ENCODE data around the gene JAKMIP1. TPM values are rescaled to one million over a fixed set of nuclear protein-coding genes. Genes with fewer than 3 reads are reported as not detected.

JAKMIP1 gene
- total RNA-seq, 1 donor from 2014 or later: 0.13 TPM

DNA sequence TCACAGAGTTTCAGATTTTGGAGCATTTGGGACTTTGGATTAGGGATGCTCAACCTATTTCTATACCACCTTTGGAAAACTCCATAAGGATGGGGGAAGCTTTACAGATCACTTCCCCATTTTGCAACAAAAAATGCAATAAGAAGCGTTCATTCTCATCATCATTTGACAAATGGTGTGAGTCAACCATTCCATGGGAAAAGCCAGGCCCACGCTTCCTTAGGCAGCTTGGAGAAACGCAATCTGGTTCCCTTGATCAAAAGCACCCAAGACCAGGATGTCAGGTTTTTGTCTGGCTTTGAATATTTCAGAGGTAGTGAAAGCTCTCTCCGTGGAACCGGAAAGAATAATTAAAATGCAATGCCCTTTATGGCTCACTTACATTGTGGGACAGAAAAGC is 102.8 kb downstream of the JAKMIP1 start:
- no peak overlapping the region for H3K27ac Mint-ChIP-seq
- peaks cover 4% of the 10 kb centered on the region for H3K9me3 Mint-ChIP-seq
- H3K36me3 Mint-ChIP-seq (ENCODE audit: low read depth): no peaks in the 10 kb centered on the region
- ChIA-PET POLR2A (no interaction called here), CTCF (no interaction called here)
- no peak for TF ChIP-seq CTCF (IDR thresholded peaks at IDR 0.05)
- ATAC-seq (ENCODE audit: low read depth): no peak
- H3K4me1 Mint-ChIP-seq: no peaks in the 10 kb centered on the region
- H3K4me3 Mint-ChIP-seq: no peak overlapping the region
- DNase-seq: no peak
- H3K27me3 Mint-ChIP-seq: no peaks in the 10 kb centered on the region
- intact Hi-C loops (cut with micrococcal nuclease): no loop called here

DNA sequence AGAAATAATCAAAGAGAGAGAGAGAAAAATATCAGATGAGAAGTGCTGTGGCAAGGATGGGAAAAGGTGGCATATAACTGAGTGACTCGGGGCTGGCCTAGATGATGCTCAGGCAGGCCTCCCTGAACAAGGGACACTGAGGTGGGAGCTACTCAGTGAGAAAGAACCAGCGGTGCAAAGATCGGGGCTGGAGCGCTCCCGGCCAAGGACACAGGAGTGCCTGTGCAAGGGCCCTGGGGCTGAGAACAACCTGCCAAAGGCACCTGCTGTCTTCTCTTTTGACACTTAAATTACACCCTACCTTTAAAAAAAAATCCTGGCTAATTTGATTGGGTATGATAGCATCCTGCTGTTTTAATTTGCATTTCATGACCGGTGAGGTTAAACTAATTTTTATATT is 104.5 kb downstream of the JAKMIP1 start:
- no peak for DNase-seq
- peaks cover 4% of the 10 kb centered on the region for H3K9me3 Mint-ChIP-seq
- no peak overlapping the region for H3K27ac Mint-ChIP-seq
- no peaks in the 10 kb centered on the region for H3K27me3 Mint-ChIP-seq
- no peaks in the 10 kb centered on the region for H3K4me1 Mint-ChIP-seq
- H3K4me3 Mint-ChIP-seq: no peak overlapping the region
- TF ChIP-seq CTCF (IDR thresholded peaks at IDR 0.05): no peak
- CTCF ChIA-PET: no interaction called here
- no peaks in the 10 kb centered on the region for H3K36me3 Mint-ChIP-seq (ENCODE audit: low read depth)
- ATAC-seq (ENCODE audit: low read depth): no peak
- intact Hi-C loops (cut with micrococcal nuclease): no loop called here
- POLR2A ChIA-PET: no interaction called here

- DNase-seq (no peak), ATAC-seq (ENCODE audit: low read depth) (no peak)
- H3K9me3 Mint-ChIP-seq: peaks cover 4% of the 10 kb centered on the region
- no peak overlapping the region for H3K27ac Mint-ChIP-seq
- H3K27me3 Mint-ChIP-seq: no peaks in the 10 kb centered on the region
- no peak overlapping the region for H3K4me3 Mint-ChIP-seq
- ChIA-PET POLR2A (no interaction called here), CTCF (no interaction called here)
- H3K36me3 Mint-ChIP-seq (ENCODE audit: low read depth): no peaks in the 10 kb centered on the region
- no peak for TF ChIP-seq CTCF (IDR thresholded peaks at IDR 0.05)
- intact Hi-C loops (cut with micrococcal nuclease): no loop called here
- H3K4me1 Mint-ChIP-seq: no peaks in the 10 kb centered on the region
Observed at GRCh38 chr4:6095023-6095752, 105.2 kb downstream of the JAKMIP1 start.

DNA sequence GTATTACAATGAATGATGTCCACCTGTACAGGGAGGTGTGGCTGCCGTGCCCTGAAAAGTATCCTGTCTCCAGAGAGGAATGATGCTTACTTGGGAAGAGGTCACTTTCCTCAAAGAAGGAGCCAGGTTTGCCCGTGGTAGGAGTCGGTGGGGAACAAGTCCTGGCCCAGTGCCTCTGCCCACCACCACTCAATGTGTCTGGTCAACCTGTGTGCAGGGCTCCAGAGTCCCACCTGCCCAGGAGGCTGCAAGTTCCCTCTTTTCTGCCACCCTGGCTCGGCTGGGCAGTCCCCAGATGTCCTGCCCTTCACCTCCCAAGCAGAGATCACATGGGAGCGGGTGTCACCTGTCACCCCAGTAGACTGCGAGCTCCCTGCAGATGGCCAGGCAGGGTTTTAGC is 106.7 kb downstream of the JAKMIP1 start:
- POLR2A ChIA-PET: no interaction called here
- H3K9me3 Mint-ChIP-seq: peaks cover 4% of the 10 kb centered on the region
- intact Hi-C loops (cut with micrococcal nuclease): no loop called here
- no peaks in the 10 kb centered on the region for H3K36me3 Mint-ChIP-seq (ENCODE audit: low read depth)
- no peaks in the 10 kb centered on the region for H3K27me3 Mint-ChIP-seq
- DNase-seq (no peak), ATAC-seq (ENCODE audit: low read depth) (no peak)
- TF ChIP-seq CTCF (IDR thresholded peaks at IDR 0.05): no peak
- H3K4me1 Mint-ChIP-seq: no peaks in the 10 kb centered on the region
- H3K4me3 Mint-ChIP-seq: no peak overlapping the region
- no peak overlapping the region for H3K27ac Mint-ChIP-seq
- CTCF ChIA-PET: no interaction called here

DNA sequence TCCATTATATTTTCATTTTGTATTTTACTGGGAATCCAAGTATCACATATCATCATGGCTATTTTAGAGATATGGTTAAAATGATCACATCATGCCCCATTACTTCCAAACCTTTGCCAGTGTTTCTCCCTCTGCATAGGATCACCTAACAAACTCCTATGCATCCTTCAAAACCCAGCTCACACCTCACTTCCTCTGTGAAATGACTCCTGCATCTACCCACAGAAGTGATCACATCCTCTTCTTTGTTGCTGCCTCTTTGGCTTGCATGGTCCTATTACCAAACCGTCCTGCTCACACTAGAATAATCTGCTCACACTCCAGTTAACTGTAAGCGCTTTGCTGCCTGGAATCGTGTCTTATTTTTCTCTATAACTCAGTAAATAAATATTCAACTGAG is 107.4 kb downstream of the JAKMIP1 start:
- no peaks in the 10 kb centered on the region for H3K4me1 Mint-ChIP-seq
- ChIA-PET CTCF (no interaction called here), POLR2A (no interaction called here)
- ATAC-seq (ENCODE audit: low read depth) (no peak), DNase-seq (no peak)
- no peak overlapping the region for H3K27ac Mint-ChIP-seq
- H3K4me3 Mint-ChIP-seq: no peak overlapping the region
- H3K36me3 Mint-ChIP-seq (ENCODE audit: low read depth): no peaks in the 10 kb centered on the region
- peaks cover 4% of the 10 kb centered on the region for H3K9me3 Mint-ChIP-seq
- TF ChIP-seq CTCF (IDR thresholded peaks at IDR 0.05): no peak
- no peaks in the 10 kb centered on the region for H3K27me3 Mint-ChIP-seq
- intact Hi-C loops (cut with micrococcal nuclease): no loop called here

Measured in activated B cell treated with CpG ODN at 0.5 μM for 24 hours (primary cell).